Brain microvascular endothelial cell (primary cell): ENCODE results near the gene ENDOU.

ENCODE experiments used
- DNase-seq: peaks from one replicate; pipeline ENCODE4 v3.0.0-alpha.2; 2020
- H3K27ac ChIP-seq: fragments of 250-450 bp; sonication (Bioruptor Pico); 2 replicates; pipeline ENCODE4 v1.5.1; 2020; ENCODE audit warnings: mild to moderate bottlenecking, moderate library complexity
- H3K27me3 ChIP-seq: fragments of 250-450 bp; sonication (Bioruptor Pico); replicated peaks from 2 replicates; pipeline ENCODE4 v1.5.1; 2020; ENCODE audit warnings: mild to moderate bottlenecking
- H3K36me3 ChIP-seq: fragments of 250-450 bp; sonication (Bioruptor Pico); replicated peaks from 2 replicates; pipeline ENCODE4 v1.5.1; 2020; ENCODE audit warnings: mild to moderate bottlenecking
- H3K4me3 ChIP-seq: 2 replicates; pipeline ENCODE4 v1.5.1; 2011; ENCODE audit warnings: low read depth, mild to moderate bottlenecking, control low read depth, low read length, moderate library complexity
- in situ Hi-C: cut with HindIII; loops from 2 replicates; pipeline ENCODE4 v1.10.0; 2017; ENCODE audit warnings: low sequenced_read_pairs, low pct_ligation_motif_present
- TF ChIP-seq, protein P1 (sequence below): IDR thresholded peaks from 2 replicates; pipeline ENCODE4 v1.5.1; 2011; ENCODE audit warnings: low read depth, mild to moderate bottlenecking, moderate library complexity, low read length, control low read depth, inconsistent platforms; ENCODE audit errors: missing control alignments

Gene ENDOU

DNA sequence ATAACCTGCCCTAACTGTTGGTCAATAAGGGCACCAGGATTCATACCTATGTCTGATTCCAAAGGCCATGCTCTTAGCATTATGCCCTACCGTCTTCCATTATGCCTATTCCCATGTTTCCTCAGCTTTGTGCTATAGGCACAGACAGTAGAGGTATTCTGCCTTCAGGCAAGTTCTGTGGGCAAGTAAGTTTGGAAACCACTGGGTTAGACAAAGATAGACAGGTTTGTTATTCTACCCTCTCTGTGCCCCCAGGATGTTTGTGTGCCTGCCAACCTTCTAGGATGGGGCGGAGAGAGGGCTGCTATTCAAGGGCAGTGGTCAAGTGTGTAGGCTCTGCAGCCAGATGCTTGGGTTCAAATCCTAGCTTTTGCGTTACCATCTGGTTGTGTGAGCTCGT lies 28.8 kb upstream of the ENDOU start:
- DNase-seq, result no peak
- Histone ChIP-seq H3K4me3 (no peak overlapping the region), H3K36me3 (no peaks in the 10 kb centered on the region), H3K27me3 (no peaks in the 10 kb centered on the region), H3K27ac (no peak overlapping the region)
- in situ Hi-C loops, result no loop called here
- TF ChIP-seq, protein P1, sequence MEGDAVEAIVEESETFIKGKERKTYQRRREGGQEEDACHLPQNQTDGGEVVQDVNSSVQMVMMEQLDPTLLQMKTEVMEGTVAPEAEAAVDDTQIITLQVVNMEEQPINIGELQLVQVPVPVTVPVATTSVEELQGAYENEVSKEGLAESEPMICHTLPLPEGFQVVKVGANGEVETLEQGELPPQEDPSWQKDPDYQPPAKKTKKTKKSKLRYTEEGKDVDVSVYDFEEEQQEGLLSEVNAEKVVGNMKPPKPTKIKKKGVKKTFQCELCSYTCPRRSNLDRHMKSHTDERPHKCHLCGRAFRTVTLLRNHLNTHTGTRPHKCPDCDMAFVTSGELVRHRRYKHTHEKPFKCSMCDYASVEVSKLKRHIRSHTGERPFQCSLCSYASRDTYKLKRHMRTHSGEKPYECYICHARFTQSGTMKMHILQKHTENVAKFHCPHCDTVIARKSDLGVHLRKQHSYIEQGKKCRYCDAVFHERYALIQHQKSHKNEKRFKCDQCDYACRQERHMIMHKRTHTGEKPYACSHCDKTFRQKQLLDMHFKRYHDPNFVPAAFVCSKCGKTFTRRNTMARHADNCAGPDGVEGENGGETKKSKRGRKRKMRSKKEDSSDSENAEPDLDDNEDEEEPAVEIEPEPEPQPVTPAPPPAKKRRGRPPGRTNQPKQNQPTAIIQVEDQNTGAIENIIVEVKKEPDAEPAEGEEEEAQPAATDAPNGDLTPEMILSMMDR, result no peak

DNA sequence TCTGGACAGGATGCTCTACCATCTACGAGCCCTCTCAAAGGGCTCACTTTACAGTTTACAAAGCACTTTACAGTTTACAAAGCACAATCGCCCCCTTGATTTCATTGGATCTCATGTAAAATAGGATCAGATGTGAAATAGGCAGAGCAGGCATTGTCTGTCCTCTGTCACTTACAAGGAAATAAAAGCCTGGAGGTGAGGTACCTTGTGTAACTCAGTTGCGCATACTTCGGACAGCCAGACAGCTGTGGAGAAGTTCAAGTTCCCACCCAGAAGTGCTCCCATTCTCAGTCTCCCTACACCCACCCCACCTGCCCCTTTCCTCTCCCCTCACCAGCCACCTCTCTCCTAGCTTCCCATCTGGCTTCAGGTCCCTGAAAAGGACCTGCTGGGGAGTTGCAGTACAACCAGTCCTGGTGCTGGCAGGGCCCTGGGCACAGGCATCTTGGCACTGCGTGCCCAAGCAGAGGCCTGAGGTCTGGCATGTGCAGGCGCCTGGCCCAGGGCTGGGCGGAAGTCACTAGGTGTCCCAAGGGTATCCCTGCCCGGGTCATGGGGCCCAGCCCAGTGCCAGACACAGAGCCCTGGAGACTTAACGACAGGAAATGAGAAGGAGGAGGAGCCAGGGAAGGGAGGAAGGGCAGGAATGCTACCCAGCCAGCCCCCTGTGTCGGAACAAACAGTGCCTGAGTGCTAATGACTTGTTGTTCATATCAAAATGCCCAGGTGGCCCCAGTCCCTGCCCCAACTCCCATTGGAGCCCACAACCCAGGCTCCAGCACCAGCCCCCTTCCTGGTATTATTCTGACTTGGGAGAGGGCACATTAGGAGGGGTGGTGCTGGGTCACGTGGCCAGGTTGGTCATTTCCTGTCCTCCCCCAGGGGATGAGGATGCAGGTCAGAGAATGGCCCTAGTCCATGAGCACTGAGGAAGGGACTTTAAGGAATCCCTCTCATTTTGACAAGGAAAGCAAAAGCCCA lies 28.0 kb upstream of the ENDOU start:
- Histone ChIP-seq H3K27ac (no peak overlapping the region), H3K36me3 (no peaks in the 10 kb centered on the region), H3K4me3 (no peak overlapping the region), H3K27me3 (no peaks in the 10 kb centered on the region)
- no peak for DNase-seq
- in situ Hi-C loops, result no loop called here
- TF ChIP-seq, protein P1, result no peak

DNA sequence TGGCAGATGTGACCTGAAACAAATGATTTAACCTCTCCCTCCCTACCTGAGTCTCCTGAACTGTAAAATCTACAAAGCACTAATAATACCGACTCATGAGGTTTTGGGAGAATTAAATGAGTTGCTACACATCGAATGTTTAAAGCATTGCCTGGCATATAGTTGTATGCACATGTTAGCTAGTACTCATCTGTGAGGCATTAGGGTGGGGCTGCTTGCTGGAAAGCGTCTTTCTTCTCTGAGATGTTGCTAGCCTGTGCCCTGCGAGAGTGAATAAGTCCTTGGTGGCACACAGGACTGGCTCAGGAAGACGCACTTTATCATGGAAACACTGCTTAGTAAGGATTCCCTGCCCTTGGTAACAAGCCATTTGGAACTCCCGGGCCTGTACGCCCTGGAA lies 27.3 kb upstream of the ENDOU start:
- DNase-seq, result no peak
- Histone ChIP-seq H3K4me3 (no peak overlapping the region), H3K36me3 (no peaks in the 10 kb centered on the region), H3K27me3 (no peaks in the 10 kb centered on the region), H3K27ac (no peak overlapping the region)
- in situ Hi-C loops, result no loop called here
- TF ChIP-seq, protein P1, result no peak

DNA sequence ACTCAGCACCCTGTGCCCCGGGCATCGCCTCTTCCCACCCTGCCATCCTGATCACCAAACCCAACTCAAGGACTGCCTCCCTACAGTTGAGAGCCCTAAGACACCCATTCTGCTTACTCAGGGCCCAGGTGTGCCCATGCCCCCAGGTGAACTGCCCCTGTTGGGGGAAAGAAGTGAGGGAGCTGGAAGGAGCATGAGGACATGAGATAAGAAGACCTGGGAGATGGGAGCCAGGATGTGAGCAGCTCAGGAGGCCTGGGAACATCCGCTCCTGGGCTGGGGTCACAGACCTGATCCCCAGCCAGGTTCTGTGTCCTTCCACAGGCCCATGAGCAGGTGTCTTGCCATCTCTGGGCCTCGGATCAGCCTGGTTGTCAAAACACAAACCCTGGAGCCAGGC lies 26.8 kb upstream of the ENDOU start:
- TF ChIP-seq, protein P1, result no peak
- H3K36me3 ChIP-seq, result no peaks in the 10 kb centered on the region
- no peak overlapping the region for H3K4me3 ChIP-seq
- H3K27me3 ChIP-seq, result no peaks in the 10 kb centered on the region
- no peak for DNase-seq
- in situ Hi-C loops, result no loop called here
- H3K27ac ChIP-seq, result no peak overlapping the region

DNA sequence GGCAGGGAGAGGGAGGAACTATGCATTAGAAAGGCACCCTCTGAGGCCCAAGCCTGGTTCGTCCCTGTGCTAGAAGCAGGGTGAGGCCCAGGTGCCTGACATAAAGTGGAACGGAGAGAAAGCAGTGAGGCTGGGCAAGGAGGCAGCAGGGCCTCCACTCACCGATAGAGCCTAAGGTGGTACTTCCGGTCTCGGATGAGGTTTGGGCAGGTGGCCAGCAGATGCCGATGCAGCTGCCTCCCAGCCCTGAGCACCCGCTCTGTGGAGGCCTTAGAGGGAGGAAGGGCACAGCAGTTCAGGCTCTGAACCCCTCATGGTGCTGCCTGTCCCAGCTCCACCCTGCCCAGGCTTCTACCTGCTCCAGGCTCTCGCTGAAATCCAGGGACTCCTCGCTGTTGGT lies 26.3 kb upstream of the ENDOU start:
- Histone ChIP-seq H3K27me3 (no peaks in the 10 kb centered on the region), H3K27ac (no peak overlapping the region), H3K36me3 (no peaks in the 10 kb centered on the region), H3K4me3 (no peak overlapping the region)
- DNase-seq, result no peak
- in situ Hi-C loops, result no loop called here
- TF ChIP-seq, protein P1, result no peak
